GM12801 (cell line): Measurements from ENCODE around the gene KCNIP2.

ENCODE experiments used
- TF ChIP-seq, protein P1 (sequence below): IDR thresholded peaks from one replicate; pipeline ENCODE4 v1.5.1; 2011; ENCODE audit warnings: control low read depth; ENCODE audit not compliant: insufficient read length; ENCODE audit errors: extremely low read depth

Gene KCNIP2

DNA sequence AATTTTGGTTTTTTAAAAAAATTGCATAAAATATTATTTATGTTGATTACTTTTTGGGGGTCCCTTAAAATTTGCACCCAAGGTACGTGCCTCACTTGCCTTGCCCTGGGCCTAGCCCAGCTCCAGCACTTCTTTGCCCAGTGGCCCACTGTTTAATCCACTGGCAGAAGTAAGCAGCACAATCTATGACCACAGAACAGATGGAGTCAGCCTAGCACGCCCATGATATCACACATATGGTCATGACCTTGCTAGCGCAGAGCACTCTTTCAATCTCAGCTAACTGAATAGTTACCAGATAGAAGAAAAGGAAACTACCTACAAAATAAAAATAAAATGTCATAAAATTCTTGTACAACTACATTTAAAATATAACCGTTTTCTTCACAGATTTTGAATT is 31.0 kb downstream of the KCNIP2 start:
- TF ChIP-seq, protein P1, sequence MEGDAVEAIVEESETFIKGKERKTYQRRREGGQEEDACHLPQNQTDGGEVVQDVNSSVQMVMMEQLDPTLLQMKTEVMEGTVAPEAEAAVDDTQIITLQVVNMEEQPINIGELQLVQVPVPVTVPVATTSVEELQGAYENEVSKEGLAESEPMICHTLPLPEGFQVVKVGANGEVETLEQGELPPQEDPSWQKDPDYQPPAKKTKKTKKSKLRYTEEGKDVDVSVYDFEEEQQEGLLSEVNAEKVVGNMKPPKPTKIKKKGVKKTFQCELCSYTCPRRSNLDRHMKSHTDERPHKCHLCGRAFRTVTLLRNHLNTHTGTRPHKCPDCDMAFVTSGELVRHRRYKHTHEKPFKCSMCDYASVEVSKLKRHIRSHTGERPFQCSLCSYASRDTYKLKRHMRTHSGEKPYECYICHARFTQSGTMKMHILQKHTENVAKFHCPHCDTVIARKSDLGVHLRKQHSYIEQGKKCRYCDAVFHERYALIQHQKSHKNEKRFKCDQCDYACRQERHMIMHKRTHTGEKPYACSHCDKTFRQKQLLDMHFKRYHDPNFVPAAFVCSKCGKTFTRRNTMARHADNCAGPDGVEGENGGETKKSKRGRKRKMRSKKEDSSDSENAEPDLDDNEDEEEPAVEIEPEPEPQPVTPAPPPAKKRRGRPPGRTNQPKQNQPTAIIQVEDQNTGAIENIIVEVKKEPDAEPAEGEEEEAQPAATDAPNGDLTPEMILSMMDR, result no peak

- TF ChIP-seq, protein P1, result no peak
Observed at GRCh38 chr10:101807158-101807557, 36.4 kb downstream of the KCNIP2 start.

GRCh38 chr10:101803511-101803910 is 40.1 kb downstream of the KCNIP2 start:
- TF ChIP-seq, protein P1, result no peak

DNA sequence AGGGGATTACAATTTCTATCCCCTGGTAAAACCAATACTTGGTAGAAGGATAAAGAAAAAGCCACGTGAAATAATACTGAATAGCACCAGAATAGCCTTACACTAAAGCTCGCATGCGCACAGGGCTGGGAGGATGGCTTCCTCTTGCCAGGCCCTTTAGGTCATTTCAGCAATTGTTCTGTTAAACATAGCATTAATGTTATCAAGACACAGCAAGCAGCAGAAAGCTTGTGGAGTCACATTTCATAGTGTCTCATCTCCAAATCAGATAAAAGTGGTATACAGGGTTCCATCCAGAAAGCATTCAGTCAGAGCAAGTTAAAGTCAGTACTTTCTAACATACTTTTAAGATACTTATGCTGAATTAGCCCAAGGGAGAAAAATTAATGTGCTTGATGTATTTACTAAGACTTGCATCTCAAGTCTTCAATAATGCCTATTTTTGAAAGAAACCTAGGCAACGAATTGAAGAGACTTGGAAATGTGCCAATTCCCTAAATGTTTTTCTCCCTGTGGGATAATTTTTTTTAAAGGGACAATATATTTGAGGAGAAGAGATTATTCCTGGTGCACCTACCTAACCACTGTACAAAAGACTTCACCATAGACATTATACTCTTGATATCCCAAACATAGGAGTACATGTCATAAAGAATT is 46.1 kb downstream of the KCNIP2 start:
- TF ChIP-seq, protein P1, result no peak

DNA sequence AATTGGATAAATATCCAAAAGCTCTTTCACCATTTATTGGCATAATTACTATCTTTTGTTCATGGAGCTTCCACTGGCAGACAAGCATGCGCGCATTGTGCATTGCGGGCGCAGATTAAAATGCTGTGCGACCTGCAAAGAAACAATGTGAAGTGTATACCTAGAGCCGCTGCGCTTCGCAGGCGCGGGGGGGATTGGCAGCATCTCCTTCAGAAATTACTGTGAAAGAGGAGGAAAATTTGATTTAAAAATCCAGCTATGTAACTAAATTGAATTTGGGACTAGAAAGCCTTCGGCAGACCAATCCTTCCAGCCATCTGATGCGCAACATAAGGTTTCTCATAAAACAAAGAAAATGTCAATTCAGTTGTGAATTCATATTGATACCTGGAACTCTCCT is 50.1 kb downstream of the KCNIP2 start:
- TF ChIP-seq, protein P1, result no peak

GRCh38 chr10:101789686-101790085 is 53.9 kb downstream of the KCNIP2 start:
- TF ChIP-seq, protein P1, result no peak

DNA sequence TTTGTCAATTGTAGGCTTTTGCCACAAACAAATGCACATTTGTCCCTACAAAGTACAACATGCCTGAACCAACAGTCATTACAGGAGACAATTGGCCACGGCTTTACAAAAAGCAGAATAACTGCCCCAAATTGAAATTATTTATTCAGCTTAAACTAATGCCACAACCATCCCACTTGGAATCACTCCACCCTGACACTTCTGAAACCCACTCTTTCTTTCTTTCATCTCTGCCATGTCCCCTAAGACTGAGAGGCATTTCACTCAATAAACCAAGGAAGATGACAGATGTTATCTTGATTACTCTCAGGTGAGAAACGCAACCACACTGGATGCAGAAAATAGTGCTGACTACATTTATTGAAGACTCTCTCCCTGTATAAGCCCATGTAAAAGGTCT is 57.8 kb downstream of the KCNIP2 start:
- TF ChIP-seq, protein P1, result no peak
